ENCODE results near the gene CLHC1. TPM values are rescaled to one million over a fixed set of nuclear protein-coding genes. Genes with fewer than 3 reads are reported as not detected.
"Not testable (repeated sequence)": the region's sequence is repeated elsewhere in the genome, so short reads cannot be mapped to it uniquely, and the experiment has no call there.

The CLHC1 gene
- total RNA-seq, 1 donor from 2014 or later: 22.3 TPM

GRCh38 chr2:55153584-55154299 lies 78.4 kb downstream of the CLHC1 start:
- no peak for DNase-seq (ENCODE audit: low read depth)

DNA sequence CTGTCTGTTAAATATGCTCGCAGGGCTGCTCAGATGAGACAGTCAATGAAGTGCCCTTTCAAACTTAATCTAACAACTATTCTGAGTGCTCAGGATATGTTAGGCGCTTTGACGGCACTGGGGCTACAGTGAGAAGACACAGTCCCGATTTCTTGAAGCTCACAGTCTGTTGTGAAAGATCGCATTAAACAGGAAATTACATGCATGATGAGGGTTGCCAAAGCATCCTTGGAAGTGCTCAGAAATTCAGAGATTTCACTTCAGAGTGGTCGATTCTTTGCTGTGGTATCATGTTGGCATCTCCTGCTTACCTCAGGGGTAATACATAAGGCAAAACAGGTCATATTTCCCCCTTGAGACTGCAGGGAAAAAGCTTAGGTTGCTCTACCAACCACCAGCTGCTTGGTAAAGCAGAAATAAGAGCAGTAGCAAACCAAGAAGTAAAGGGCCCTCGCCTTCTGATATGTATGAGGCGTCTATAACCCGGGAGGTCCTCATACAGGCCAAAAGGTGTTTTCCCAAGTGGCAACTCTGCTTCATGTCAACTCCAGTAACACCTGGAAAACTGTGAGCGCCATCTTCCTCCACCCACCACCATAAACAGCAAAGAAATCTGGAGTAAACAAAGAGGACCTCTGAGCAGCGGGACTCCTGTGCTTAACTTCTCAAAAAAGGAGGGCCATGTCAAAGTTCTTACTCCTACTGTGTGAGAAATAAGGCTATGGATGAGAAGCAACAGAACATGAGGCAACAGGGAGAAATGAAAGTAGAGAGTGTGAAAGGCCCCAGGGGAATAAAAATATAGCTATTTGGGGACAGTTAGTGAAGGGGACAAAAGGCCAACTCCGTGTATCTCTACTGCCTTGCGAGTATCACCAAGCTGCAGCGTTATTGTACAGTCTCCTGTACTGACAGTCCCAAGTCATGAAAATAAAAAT lies 79.3 kb downstream of the CLHC1 start:
- no peak for DNase-seq (ENCODE audit: low read depth)

DNA sequence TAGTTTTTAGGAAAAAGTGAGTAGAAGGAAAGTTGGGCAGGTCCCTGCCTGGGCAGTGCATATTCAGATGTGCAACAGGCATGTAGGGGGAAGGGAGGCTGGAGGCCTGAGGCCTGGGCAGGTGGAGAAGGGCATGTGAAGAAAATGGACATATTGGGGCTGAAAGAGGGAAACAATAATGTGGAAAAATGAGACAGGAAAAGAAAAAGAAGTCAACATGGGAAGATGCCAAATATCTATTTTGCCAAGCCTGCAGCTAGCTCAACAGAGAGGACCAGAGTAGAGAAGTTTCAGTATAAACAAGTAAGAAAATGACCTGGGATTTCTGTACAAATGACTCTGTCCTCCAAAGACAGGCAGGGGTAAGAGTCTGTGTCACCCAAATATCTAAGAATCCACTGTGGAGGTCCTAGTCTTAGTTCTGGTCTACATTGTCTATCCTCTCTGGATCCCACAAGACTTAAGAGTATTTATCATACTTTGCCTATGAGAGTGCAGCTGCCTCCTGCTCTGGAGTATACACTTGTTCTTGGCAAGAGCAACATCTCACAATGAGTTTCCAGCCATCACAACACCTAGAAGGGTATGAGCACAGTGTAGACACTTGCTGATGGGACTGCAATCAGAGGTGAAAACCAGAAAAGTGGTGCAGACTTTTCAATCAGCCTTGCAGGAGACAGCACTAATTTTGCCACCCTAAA lies 80.2 kb downstream of the CLHC1 start:
- DNase-seq (ENCODE audit: low read depth): no peak

GRCh38 chr2:55150834-55151233 lies 81.3 kb downstream of the CLHC1 start:
- no peak for DNase-seq (ENCODE audit: low read depth)

DNA sequence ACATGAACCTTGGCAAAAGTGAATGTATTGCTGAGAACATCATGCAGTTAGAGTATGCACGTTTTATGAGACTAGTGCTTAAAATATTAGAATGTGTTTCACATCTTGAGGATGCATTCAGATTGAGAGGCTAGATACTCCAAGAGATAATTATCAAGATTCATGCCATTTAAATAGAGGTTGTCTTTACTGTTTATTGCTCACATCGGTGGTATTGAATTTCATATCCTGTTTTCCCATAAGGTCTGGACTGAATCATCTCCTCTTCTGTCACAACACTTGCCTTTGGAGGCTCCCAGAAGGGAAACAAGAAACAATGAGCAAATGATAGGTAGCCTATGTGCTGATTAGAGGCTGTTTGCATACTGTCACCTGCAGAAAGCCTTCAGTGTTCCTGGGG lies 83.8 kb downstream of the CLHC1 start:
- no peak for DNase-seq (ENCODE audit: low read depth)

- DNase-seq (ENCODE audit: low read depth): no peak
These were observed 84.6 kb downstream of the CLHC1 start for GRCh38 chr2:55147531-55147930.

GRCh38 chr2:55147041-55147440 lies 85.1 kb downstream of the CLHC1 start:
- DNase-seq (ENCODE audit: low read depth): no peak

DNA sequence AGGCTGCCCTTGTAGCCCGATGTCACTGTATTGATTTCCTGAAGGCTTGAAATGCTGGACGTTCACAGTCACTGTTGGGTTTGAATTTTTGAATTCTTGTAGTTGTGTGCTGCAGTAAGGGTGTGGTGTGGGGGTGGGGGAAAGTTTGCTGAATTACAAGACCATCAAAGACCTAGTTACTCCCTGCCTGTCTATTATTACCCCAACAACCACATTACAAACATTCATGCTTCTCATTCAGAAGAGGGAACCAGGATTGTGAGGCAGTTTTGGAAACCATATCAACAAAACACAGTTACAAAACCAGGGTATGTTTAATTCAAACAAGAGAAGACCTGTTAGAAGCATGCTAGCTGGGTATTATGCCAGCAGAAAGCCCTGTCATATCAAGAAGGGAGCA lies 85.8 kb downstream of the CLHC1 start:
- DNase-seq (ENCODE audit: low read depth): no peak

GRCh38 chr2:55144922-55145820 lies 86.9 kb downstream of the CLHC1 start:
- no peak for DNase-seq (ENCODE audit: low read depth)

GRCh38 chr2:55143706-55144105 lies 88.4 kb downstream of the CLHC1 start:
- DNase-seq (ENCODE audit: low read depth): not testable (repeated sequence)

- no peak for DNase-seq (ENCODE audit: low read depth)
These were observed 89.6 kb downstream of the CLHC1 start for GRCh38 chr2:55142518-55142917.

DNA sequence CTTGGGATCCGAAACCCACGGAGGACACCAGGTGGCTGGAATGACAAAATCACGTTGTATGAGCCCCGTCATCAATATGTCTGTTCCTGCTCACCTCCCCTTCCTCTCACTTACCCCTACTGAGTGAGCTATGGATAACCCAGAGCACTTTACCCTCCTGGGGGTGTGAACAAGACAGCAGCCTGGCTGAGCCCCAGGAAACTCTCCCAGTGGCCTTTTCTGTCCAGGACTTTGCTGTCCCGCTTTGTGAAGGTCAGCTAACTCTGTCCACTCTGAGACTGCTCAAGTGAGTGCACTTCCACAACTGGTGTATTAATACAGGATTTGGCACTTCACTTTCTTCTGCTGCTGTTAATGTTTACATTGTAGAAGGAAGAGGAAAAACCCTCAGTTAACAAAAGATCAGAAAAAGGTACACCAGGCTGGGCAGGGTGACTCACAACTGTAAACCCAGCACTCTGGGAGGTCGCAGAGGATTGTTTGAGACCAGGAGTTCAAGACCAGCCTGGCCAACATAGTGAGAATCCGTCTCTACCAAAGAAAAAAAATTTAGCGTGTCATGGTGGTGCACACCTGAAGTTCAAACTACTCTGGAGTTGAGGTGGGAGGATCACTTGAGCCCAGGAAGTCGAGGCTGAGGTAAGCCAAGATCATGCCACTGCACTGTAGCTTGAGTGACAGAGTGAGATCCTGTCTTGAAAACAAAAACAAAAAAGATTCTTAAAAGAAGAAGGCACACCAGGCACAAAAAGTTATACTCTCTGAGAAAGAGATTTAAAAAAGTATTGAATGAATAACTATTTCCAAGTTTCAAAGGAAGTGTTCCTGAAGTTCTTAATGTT lies 90.3 kb downstream of the CLHC1 start:
- DNase-seq (ENCODE audit: low read depth): peak; percentile 77

GRCh38 chr2:55140316-55141219 lies 91.5 kb downstream of the CLHC1 start:
- DNase-seq (ENCODE audit: low read depth): no peak

GRCh38 chr2:55139305-55139704 lies 92.8 kb downstream of the CLHC1 start:
- no peak for DNase-seq (ENCODE audit: low read depth)

DNA sequence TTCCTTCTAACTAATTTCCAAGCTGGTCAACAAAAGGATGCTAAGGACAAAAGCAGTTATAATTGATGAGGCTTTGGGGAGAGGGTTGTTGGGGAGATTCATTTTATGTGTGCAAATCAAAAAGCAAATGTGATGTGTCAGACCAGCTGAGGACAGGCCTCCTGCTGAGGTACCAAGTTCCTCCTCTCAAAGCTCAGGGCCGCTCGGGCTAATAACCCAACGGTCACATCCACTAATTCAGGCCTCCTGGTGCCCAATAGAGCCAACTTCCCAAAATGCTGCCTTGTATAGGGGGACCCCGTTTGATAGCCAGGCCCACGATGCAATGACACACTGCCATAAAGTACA lies 93.2 kb downstream of the CLHC1 start:
- no peak for DNase-seq (ENCODE audit: low read depth)

- DNase-seq (ENCODE audit: low read depth): no peak
These were observed 93.8 kb downstream of the CLHC1 start for GRCh38 chr2:55138014-55138881.

- DNase-seq (ENCODE audit: low read depth): no peak
These were observed 94.8 kb downstream of the CLHC1 start for GRCh38 chr2:55137024-55137958.

Data from renal cortical epithelial cell (primary cell).